ENCODE data around the gene B3GNT7.
"Not testable (repeated sequence)": the region's sequence is repeated elsewhere in the genome, so short reads cannot be mapped to it uniquely, and the experiment has no call there.

The B3GNT7 gene

DNA sequence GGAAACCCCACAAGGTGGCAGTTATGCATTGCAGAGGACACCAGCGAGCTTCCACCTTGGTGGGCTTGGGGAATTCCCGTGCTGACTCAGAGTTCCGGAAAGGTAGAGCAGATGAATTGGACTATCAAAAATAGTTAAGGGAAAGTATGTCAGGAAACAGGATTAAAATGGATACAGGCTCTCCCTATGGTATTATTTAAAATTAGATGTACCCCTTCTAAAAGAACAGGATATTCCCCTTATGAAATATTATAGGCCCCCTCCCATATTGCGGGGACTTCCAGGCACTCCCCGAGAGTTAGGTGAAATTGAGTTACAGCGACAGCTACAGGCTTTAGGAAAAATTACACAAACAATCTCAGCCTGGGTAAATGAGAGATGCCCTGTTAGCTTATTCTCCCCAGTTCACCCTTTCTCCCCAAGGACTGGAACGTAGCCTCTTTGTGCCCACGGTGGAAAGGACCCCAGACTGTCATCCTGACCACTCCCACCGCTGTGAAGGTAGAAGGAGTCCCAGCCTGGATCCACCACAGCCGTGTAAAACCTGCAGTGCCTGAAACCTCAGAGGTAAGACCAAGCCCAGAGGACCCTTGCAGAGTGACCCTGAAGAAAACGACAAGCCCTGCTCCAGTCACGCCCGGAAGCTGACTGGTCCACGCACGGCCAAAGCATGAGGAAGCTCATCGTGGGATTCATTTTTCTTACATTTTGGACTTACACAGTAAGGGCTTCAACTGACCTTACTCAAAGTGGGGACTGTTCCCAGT lies 10.3 kb downstream of the B3GNT7 start:
- not testable (repeated sequence) for DNase-seq

DNA sequence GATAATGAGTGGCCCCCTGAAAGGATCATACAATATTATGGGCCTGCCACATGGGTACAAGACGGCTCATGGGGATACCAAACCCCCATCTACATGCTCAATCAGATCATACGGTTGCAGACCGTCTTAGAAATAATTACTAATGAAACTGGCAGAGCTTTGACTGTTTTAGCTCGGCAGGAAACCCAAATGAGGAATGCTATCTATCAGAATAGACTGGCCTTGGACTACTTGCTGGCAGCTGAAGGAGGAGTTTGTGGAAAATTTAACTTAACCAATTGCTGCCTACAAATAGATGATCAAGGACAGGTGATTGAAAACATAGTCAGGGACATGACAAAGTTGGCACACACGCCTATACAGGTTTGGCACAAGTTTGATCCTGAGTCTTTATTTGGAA lies 12.2 kb downstream of the B3GNT7 start:
- DNase-seq, result not testable (repeated sequence)

DNA sequence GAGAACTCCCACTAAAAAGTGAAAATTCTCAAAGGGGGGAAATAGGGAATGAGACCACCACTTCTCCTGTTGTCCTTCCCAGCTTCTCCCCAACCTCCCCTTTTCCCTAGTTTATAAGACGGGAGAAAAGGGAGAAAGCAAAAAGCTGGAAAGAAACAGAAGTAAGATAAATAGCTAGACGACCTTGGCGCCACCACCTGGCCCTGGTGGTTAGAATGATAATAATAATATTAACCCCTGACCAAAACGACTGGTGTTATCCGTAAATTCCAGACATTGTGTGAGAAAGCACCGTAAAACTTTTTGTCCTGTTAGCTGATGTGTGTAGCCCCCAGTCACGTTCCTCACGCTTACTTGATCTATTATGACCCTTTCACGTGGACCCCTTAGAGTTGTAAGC lies 12.8 kb downstream of the B3GNT7 start:
- not testable (repeated sequence) for DNase-seq

DNA sequence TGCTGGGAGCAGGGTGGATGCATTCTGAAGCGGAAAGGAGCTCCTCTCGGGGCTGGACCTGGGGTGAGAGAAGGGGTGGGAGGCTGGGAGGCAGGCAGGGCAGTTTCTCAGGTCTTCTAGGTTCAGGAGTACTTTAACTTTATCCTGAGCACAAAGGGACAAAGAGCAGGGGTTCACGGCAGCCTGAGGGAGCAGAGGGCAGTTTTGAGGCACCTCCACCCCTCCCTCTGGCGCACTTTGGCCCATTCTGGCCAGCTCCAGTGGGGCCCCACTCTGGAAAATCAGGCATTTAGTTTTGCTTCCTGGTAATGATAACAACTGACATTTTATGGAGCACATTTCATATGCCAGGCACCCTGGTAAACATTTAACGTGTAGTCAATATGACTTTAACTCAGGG lies 14.3 kb downstream of the B3GNT7 start:
- no peak for DNase-seq

DNA sequence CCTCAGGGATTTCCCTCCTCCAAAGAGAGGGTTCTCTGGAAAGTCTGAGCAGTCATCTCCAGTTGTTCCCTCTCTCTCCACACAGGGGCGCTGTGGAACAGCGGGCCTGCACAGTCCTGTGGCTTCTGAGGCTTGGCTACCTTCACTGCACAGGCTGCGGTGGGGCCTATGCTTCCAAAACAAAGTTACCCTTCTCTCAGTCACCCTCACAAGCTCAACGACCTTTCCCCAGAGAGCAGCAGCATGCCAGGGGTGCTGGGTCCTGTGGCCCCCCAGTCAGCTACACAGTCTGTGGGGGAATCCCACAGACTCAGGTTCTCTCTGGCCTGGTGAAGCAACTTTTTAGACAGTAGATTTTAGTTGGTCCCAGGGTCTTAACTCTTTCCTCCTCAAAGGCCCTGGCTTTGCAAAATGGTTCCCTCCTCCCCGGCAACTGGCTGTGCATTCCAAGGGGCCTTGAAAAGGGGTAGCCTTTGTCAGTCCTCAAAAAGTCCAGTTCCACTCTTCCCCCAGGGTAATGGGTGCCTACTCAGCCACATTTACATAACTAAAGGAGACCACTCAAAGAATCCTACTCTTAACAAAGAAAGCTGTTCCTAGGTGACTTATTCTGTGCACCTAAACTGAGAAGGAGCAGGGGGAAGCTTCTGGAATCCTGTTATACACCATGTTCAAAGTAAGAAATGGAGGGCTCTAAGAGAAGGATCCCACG lies 14.9 kb downstream of the B3GNT7 start:
- DNase-seq, result no peak

DNA sequence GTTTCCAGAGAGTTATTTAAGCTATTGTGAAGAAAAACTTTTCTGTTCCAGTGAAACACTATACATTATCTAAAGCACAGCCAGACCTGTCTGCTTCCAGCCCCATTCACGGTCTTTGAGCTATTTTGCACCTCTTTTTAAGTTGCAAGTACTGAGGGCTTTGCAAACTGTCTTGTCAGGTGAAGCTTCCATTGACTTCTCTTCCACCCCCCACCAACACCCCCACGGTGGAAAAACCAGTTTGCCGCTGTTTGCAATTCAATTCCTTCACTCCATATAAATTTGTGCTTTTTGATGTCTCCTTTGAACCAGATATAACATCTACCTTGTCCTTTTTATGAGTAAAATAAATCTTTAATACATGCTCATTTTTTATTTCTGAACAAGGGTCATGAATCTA lies 15.7 kb downstream of the B3GNT7 start:
- no peak for DNase-seq

DNA sequence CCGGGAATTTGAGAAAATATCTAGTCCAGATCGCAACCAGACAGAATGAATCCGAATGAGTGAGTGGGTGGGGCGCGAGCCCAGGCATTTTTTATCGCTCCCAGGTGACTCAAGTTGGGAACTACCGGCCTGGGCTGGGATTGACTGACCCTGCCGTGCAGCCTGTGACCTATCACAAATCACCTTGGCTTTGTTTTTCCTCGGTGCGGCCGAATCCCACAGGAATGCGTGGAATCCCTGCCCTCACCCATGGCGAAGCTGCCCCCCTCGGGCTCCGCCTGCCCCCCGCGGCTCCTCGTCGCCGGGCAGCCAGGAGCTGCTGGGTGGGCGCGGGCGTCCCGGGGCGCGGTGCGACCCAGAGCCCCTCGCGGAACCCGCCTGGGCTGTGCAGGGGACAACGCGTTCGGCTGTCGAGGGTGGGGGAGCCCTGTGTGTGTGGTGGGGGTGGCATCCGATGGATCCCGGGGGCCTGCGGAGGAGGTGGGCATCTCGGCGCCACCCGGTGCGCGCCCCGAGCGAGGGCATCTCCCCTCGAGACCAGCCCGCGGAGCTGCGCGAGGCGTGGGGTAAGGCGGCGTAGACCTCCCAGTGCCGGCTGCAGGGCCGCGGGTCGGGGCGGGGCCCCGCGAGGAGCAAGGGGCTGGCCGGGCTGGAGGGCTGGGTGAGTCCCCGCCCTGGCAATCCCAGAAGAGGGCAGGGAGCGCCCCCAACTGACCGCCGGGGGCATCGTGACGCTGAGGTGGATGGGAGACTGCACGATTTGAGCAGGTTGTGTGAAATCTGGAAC lies 16.5 kb downstream of the B3GNT7 start:
- DNase-seq, result peak; percentile 52

DNA sequence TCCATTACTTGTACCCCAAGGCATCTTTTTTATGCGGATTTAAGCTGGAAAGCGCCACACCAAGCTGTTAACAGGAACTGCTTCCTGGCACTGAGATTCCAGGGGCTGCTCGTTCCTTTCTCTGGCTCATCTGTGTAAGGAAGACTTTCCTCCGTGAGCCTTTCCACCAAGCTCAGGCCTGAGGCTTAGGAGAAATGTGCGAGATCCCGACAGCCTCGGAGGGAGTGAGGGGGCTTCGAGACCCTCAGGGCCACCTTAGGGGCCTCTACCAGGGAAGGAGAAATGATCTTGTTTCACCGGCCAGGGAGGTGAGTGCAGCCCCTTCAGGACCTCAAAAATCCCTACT lies 17.1 kb downstream of the B3GNT7 start:
- DNase-seq, result no peak

DNA sequence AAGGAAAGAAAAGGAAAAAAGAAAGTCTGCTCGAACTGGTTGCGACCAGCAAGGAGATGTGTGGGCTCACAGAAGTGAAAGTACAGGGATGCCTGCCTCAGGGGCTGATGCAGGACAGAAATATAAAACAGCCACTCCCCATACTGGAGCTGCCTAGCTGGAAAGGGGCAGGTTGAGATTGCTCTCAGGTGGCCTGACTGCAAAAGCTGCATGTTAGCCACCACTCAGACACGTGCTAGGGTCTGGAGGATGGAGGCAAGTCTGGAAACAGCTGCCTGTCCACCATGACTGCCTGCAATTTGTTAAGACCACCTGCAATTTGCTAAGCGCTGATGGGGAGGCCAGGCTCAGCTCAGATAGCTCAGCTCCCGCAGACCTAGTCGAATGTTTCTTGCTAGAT lies 17.9 kb downstream of the B3GNT7 start:
- DNase-seq, result no peak

DNA sequence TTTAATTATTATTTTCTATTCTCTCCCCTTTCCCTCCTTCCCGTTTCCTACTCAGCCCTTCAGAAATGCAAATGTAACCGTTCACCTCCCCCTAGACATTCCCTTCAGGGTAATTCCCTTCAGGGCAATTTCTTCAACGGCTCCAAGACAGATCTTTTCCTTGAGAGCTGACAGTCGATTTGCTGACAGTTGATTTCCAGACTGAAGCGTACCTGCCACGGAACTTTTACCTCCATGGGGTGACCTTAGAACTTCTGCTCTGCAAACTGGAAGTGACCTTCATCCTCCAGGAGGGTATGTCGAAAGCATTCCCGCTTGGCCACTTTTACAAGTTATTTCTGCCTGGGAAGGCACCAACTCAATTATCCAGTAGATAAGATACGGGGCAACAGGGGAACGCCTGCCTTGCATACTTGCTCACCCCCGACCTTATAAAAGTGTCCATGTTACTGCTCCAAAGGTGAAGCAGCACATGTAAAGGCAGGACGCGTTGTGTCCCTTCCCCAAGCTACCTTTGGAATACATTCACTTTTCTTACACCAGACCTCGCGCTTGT lies 18.5 kb downstream of the B3GNT7 start:
- no peak for DNase-seq

DNA sequence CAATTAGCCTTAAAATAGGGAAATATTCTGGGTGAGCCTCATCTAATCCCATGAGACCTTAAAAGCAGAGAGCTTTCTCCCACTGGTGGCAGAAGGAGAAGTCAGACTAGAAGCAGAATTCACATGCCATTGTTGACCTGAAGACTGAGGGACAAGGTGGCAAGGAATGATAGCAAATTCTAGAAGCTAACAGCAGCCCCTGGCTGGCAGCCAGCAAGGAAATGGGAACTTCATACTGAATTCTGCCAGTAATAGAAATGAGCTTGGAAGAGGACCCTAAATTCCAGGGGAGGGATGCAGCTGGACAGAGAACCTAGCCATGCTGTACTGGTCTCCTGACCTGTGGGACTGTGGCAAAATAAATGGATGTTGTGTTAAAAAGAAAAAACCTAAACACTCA lies 19.5 kb downstream of the B3GNT7 start:
- DNase-seq, result no peak

DNA sequence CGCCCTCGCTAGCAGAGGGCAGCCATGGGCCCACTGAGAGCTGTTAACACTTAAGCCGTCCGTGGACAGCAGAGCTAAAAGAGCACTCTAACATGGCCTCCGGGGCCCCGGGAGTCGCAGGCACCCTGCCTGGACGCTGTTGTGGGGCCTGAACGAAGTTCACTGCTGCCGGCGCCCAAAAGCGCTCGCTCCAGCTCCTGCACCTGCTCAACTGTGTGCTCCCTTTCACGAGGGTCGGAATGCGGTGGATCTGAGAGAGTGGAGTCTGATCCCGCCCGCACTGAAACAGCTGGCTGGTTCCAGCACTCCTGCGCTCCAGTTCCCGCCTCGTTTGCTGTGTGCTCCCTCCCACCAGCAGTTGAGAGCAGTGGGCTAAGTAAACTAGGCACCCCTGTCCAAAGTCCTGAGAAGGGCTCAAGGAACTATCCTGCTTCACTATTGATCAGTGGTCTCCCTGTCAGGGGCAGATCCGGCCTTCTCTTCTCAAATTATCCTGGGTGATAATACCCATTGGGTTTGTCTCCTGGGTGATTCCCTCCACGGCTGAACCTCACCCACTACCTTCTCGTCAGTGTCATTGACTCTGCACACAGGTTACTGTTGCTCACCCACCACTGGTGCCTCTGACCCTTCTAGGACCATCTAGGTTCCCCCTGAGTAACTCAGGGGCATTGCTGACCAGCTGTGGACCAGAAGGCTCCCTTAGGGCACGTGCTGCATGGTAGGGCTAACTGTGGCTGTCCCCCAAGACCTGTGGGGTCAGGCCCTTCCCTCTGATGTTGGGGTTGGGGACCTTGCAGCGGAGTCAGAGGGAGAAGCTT lies 23.5 kb downstream of the B3GNT7 start:
- no peak for DNase-seq

DNA sequence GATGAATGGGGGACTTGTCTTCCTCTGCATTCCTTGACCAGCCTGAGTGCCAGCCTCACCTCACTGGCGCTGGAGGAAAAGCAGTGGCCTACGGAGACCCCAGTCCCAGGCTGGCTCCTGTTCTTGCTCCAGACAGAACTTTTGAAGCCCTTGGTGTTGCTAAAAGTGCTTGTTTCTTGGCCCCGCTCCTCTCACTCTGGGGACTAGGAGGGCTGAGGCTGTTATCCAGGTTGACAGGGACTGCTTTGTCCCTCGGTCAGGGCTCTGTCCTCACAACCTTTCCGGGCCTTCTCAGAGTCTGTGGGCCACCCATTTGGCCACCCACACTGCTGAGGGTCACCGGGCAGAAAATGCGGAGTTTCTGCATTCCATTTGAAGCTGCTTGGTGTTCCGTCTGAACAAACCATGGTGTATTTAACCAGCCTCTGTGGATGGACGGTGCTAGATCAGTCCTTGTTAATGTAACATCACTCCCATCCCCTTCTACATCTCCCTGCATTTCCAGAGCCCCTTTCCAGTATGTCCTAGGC lies 25.6 kb downstream of the B3GNT7 start:
- no peak for DNase-seq

DNA sequence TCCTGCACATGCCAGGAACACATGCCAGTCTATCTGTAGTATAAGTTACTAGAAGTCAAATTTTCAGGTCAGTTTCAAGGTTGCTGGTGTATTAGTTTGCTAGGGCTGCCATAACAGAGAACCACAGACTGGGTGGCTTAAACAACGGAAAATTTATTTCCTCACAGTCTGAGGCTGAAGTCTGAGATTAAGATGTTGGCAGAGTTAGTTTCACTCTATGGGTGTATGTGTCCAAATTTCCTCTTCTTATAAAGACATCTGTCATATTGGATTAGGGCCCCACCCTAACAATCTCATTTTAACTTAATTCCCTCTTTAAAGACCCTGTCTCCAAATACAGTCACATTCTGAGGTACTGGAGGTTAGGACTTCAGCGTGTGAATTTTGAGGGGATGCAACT lies 26.5 kb downstream of the B3GNT7 start:
- DNase-seq, result no peak

DNA sequence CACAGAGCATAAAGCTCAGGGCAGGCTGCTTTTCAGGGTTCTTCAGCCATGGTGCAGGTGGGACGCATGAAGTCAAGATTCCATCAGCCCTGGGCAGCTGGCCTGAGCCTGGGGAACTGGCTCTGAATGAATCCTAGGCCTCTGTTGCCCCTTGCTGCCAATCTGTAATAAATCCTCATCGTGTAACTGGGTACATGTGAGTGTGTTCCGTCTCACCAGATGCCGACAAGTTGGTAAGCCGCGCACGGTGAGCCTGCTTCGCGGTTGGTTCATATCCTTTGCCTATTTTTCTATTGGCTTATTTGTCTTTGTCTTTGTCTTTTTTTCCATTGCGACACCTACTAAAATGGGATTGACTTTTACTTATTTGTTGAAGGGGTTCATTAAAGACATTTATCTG lies 27.7 kb downstream of the B3GNT7 start:
- DNase-seq, result no peak

DNA sequence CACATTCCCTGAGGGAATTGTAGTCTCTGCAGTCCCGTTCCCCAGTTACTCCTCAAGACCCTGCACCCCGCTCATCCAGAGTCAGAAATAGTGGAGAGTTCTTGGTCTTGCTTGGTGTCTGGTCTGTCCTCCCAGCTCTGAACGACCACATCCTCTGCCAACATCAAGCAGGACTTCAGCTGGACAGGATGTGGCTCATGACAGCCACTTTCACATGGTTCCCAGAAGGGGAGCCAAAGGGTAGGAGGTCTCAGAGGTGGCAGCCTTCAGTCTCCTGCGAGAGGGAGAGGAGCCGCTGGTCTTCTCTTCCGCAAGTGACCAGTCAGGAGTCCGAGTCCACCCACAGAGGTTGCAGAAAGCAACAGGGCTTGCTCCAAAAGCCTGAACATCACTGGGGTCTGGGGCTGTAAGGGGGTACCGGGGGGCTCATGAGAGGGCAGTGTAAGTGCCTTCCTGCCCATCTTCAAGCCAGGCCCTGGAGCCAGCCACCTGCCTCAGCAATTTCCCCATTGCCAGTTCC lies 29.8 kb downstream of the B3GNT7 start:
- no peak for DNase-seq

DNA sequence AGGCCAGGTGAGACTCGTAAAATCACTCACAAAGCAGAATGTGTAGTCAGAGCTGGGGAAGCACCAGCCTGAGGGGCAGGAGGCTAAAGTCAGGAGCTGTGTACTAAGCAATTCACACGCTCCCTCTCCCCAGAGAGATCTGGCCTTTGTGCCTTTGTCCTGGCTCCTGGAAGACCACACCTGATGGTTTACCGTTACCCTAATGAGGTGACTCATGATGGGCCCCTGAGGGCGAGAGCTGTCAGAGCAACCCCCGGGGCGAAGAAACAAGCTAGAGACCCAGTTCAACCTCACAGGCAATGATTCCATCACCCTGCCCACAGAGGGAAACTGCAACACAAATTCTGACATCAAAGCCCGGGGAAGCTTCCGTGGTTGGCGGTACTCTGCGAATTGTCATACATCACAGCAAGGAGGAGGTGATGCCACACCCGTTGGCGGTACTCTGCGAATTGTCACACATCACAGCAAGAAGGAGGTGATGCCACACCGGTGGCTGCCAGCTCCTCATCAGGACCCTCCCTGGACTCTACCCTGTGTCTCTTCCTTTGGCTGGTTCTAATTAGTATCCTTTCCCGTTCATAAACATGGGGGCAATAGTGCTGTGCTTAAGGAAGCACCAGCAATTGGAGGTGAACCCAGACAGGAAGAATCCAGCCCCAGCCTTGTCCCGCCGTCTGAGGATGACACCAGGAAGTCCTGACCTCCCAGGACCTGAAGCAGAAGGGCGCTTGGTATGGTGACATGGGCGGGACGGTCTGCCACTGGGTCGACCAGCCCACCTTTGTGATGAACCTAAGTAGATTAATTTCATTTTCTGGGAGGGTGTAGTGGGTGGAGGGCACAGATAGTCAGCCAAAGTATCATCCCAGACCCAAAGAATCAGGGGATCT lies 30.5 kb downstream of the B3GNT7 start:
- DNase-seq, result no peak

DNA sequence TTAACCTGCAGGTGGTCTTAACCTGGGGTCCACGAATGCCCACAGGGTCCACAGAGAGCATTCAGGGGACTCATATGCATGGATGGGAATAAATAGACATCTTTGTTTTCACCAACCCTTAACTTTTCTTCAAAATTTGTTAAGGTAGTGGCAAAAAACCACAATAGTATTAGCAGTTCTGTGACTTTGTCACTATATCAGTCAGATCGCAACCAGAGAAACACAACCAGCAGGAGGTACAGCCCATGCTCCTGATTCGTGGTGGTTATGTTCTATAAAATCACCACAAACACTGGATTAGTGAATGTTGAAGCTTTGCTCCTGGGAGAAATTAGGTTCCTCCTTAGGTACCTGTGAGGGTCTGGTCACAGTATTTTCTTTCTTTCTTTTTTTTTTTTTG lies 31.6 kb downstream of the B3GNT7 start:
- no peak for DNase-seq

DNA sequence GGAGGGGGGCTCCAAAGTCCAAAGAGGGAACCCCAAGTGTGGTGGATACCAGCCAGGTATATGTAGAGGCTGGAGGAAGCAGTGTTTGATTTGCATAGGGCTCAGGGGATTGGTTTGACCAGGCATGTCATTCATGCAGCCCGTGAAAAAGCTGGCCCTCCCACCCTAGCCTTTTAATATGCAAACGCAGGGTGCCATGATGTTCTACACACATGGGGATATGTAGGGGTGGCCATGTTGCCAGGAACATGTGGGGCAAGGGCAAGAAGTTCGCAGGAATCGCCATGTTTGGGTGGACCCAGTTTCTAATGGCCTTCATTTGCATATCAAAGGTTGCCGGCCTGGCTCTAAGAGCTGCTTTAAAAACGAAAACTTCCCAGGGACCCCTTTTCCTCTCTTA lies 33.6 kb downstream of the B3GNT7 start:
- no peak for DNase-seq

DNA sequence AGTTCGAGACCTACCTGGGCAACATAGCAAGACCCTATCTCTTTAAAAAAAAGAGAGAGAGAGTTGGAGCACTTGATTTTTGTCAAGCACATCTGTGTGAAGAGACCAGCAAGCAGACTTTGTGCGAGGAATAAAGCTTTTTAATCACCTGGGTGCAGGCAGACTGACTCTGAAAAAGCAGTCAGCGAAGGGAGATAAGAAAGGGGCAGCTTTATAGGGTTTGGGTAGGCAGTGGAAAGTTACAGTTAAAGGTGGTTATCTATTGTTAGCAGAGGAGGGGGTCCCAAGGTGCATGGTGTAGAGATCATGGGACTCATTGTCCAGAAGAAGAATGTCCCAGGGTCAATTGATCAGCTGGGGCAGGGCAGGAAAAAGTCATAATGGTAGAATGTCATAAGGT lies 34.4 kb downstream of the B3GNT7 start:
- no peak for DNase-seq

DNA sequence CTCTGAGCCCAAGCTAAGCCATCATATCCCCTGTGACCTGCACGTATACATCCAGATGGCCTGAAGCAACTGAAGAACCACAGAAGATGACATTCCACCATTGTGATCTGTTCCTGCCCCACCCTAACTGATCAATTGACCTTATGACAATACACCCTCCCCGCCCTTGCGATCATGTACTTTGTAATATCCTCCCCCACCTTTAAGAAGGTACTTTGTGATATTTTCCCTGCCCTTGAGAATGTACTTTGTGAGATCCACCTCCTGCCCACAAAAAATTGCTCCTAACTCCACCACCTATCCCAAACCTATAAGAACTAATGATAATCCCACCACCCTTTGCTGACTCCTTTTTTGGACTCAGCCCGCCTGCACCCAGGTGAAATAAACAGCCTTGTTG lies 34.9 kb downstream of the B3GNT7 start:
- not testable (repeated sequence) for DNase-seq
